AG08395 (cell line): ENCODE results near the gene RGL2.
"Not testable (repeated sequence)": the region's sequence is repeated elsewhere in the genome, so short reads cannot be mapped to it uniquely, and the experiment has no call there.

Experiments
- DNase-seq: peaks from one replicate; pipeline ENCODE4 v3.0.0; 2012; ENCODE audit warnings: mixed read lengths, low spot score

Gene RGL2

GRCh38 chr6:33292996-33293682 is 5.6 kb downstream of the RGL2 start:
- DNase-seq, result no peak

- no peak for DNase-seq
Measured at GRCh38 chr6:33290459-33290858, 8.3 kb downstream of the RGL2 start.

GRCh38 chr6:33289784-33290315 is 8.9 kb downstream of the RGL2 start:
- DNase-seq, result no peak

- DNase-seq, result peak; percentile 95
Measured at GRCh38 chr6:33288921-33289783, 9.6 kb downstream of the RGL2 start, which contains the start of the genes PFDN6 and WDR46. Gene PFDN6, plus strand, starts transcription at chr6:33289601. Its CDS starts 256 bp downstream, at chr6:33289857. Gene WDR46, minus strand, starts transcription at chr6:33289239. Its CDS starts 69 bp downstream, at chr6:33289170.

GRCh38 chr6:33288141-33288920 is 10.4 kb downstream of the RGL2 start:
- no peak for DNase-seq

- DNase-seq, result no peak
Measured at GRCh38 chr6:33286946-33287914, 11.5 kb downstream of the RGL2 start.

GRCh38 chr6:33285214-33285613 is 13.5 kb downstream of the RGL2 start:
- not testable (repeated sequence) for DNase-seq

GRCh38 chr6:33280539-33280938 is 18.2 kb downstream of the RGL2 start:
- no peak for DNase-seq

- peak; percentile 45 for DNase-seq
Measured at GRCh38 chr6:33279971-33280511, 18.7 kb downstream of the RGL2 start.

- no peak for DNase-seq
Measured at GRCh38 chr6:33279257-33279695, 19.5 kb downstream of the RGL2 start.

- no peak for DNase-seq
Measured at GRCh38 chr6:33278810-33279209, 19.9 kb downstream of the RGL2 start.

- no peak for DNase-seq
Measured at GRCh38 chr6:33278392-33278741, 20.4 kb downstream of the RGL2 start.

- DNase-seq, result no peak
Measured at GRCh38 chr6:33277663-33278391, 20.9 kb downstream of the RGL2 start.

- peak; percentile 72 for DNase-seq
Measured at GRCh38 chr6:33276864-33277662, 21.7 kb downstream of the RGL2 start, which contains the start of gene B3GALT4. Gene B3GALT4, plus strand, starts transcription at chr6:33277123. Its CDS starts 297 bp downstream, at chr6:33277420.

GRCh38 chr6:33276581-33276863 is 22.2 kb downstream of the RGL2 start:
- DNase-seq, result no peak

GRCh38 chr6:33275795-33276580 is 22.8 kb downstream of the RGL2 start:
- DNase-seq, result not testable (repeated sequence)

- DNase-seq, result no peak
Measured at GRCh38 chr6:33273924-33274902, 24.5 kb downstream of the RGL2 start.
